IPS-18a (cell line): ENCODE measurements around the gene CD38.
A peak's percentile ranks its signal among the peaks of the same experiment; 100 is the strongest.

Source experiments
- H3K27ac ChIP-seq: one replicate; pipeline ENCODE4 v1.5.1; 2013; ENCODE audit warnings: low read length
- H3K27me3 ChIP-seq: one replicate; pipeline ENCODE4 v1.6.1; 2013; ENCODE audit warnings: mild to moderate bottlenecking, low read length; ENCODE audit not compliant: control insufficient read depth, insufficient read depth
- H3K36me3 ChIP-seq: one replicate; pipeline ENCODE4 v1.6.1; 2013; ENCODE audit warnings: low read depth, low read length; ENCODE audit not compliant: control insufficient read depth
- H3K4me1 ChIP-seq: one replicate; pipeline ENCODE4 v1.6.1; 2013; ENCODE audit warnings: low read depth, low read length; ENCODE audit not compliant: control insufficient read depth
- H3K4me3 ChIP-seq: one replicate; pipeline ENCODE4 v1.5.1; 2013; ENCODE audit warnings: low read length
- H3K9ac ChIP-seq: one replicate; pipeline ENCODE4 v1.6.1; 2013; ENCODE audit warnings: mild to moderate bottlenecking, low read length, moderate library complexity
- H3K9me3 ChIP-seq: one replicate; pipeline ENCODE4 v1.6.1; 2013; ENCODE audit warnings: low read depth, low read length; ENCODE audit not compliant: control insufficient read depth

CD38 gene

GRCh38 chr4:15765910-15766697 lies 12.0 kb upstream of the CD38 start:
- no peaks in the 10 kb centered on the region for H3K27me3 ChIP-seq
- no peaks in the 10 kb centered on the region for H3K9me3 ChIP-seq
- H3K4me1 ChIP-seq: no peaks in the 10 kb centered on the region
- no peak overlapping the region for H3K4me3 ChIP-seq
- no peaks in the 10 kb centered on the region for H3K36me3 ChIP-seq
- H3K27ac ChIP-seq: no peak overlapping the region
- H3K9ac ChIP-seq: no peak overlapping the region

- Histone ChIP-seq H3K9me3 (no peaks in the 10 kb centered on the region), H3K4me1 (no peaks in the 10 kb centered on the region), H3K4me3 (no peak overlapping the region), H3K36me3 (no peaks in the 10 kb centered on the region), H3K9ac (no peak overlapping the region), H3K27ac (no peak overlapping the region), H3K27me3 (no peaks in the 10 kb centered on the region)
These were observed 11.3 kb upstream of the CD38 start for GRCh38 chr4:15766821-15767220.

GRCh38 chr4:15769202-15769601 lies 8.9 kb upstream of the CD38 start:
- Histone ChIP-seq H3K36me3 (no peaks in the 10 kb centered on the region), H3K9me3 (no peaks in the 10 kb centered on the region), H3K9ac (no peak overlapping the region), H3K4me3 (no peak overlapping the region), H3K4me1 (no peaks in the 10 kb centered on the region), H3K27me3 (no peaks in the 10 kb centered on the region), H3K27ac (no peak overlapping the region)

GRCh38 chr4:15771216-15772058 lies 6.7 kb upstream of the CD38 start:
- no peaks in the 10 kb centered on the region for H3K9me3 ChIP-seq
- H3K27ac ChIP-seq: no peak overlapping the region
- no peaks in the 10 kb centered on the region for H3K27me3 ChIP-seq
- no peak overlapping the region for H3K4me3 ChIP-seq
- no peaks in the 10 kb centered on the region for H3K36me3 ChIP-seq
- no peaks in the 10 kb centered on the region for H3K4me1 ChIP-seq
- no peak overlapping the region for H3K9ac ChIP-seq

- Histone ChIP-seq H3K27me3 (peaks cover 23% of the 10 kb centered on the region), H3K4me1 (no peaks in the 10 kb centered on the region), H3K36me3 (no peaks in the 10 kb centered on the region), H3K4me3 (no peak overlapping the region), H3K9ac (no peak overlapping the region), H3K9me3 (no peaks in the 10 kb centered on the region), H3K27ac (no peak overlapping the region)
These were observed 4.1 kb upstream of the CD38 start for GRCh38 chr4:15774020-15774420.

GRCh38 chr4:15776871-15777648 lies 1.1 kb upstream of the CD38 start:
- Histone ChIP-seq H3K27me3 (peaks cover 40% of the 10 kb centered on the region), H3K4me3 (no peak overlapping the region), H3K9me3 (no peaks in the 10 kb centered on the region), H3K27ac (no peak overlapping the region), H3K36me3 (no peaks in the 10 kb centered on the region), H3K9ac (no peak overlapping the region), H3K4me1 (peaks cover 7% of the 10 kb centered on the region)

- H3K9ac ChIP-seq: no peak overlapping the region
- peaks cover 7% of the 10 kb centered on the region for H3K4me1 ChIP-seq
- no peaks in the 10 kb centered on the region for H3K9me3 ChIP-seq
- H3K27me3 ChIP-seq: peaks cover 40% of the 10 kb centered on the region
- H3K27ac ChIP-seq: no peak overlapping the region
- peak overlapping the region; percentile 73 for H3K4me3 ChIP-seq
- no peaks in the 10 kb centered on the region for H3K36me3 ChIP-seq
These were observed 335 bp upstream of the CD38 start for GRCh38 chr4:15777697-15778288.

GRCh38 chr4:15779306-15779705 lies 1.2 kb downstream of the CD38 start:
- Histone ChIP-seq H3K36me3 (no peaks in the 10 kb centered on the region), H3K4me3 (peak overlapping the region; percentile 73), H3K27me3 (peaks cover 40% of the 10 kb centered on the region), H3K4me1 (peaks cover 7% of the 10 kb centered on the region), H3K27ac (no peak overlapping the region), H3K9ac (no peak overlapping the region), H3K9me3 (no peaks in the 10 kb centered on the region)

GRCh38 chr4:15779809-15780208 lies 1.7 kb downstream of the CD38 start:
- Histone ChIP-seq H3K27ac (no peak overlapping the region), H3K27me3 (peaks cover 40% of the 10 kb centered on the region), H3K9me3 (no peaks in the 10 kb centered on the region), H3K4me1 (peaks cover 7% of the 10 kb centered on the region), H3K36me3 (no peaks in the 10 kb centered on the region), H3K4me3 (peak overlapping the region; percentile 73), H3K9ac (no peak overlapping the region)

GRCh38 chr4:15781427-15782095 lies 3.4 kb downstream of the CD38 start:
- H3K4me1 ChIP-seq: peaks cover 7% of the 10 kb centered on the region
- no peak overlapping the region for H3K4me3 ChIP-seq
- no peaks in the 10 kb centered on the region for H3K9me3 ChIP-seq
- peaks cover 40% of the 10 kb centered on the region for H3K27me3 ChIP-seq
- no peak overlapping the region for H3K9ac ChIP-seq
- no peaks in the 10 kb centered on the region for H3K36me3 ChIP-seq
- H3K27ac ChIP-seq: no peak overlapping the region
